ENCODE results near the gene CLEC4F. TPM values are rescaled to one million over a fixed set of nuclear protein-coding genes. Genes with fewer than 3 reads are reported as not detected.
A peak's percentile ranks its signal among the peaks of the same experiment; 100 is the strongest.

The CLEC4F gene
- total RNA-seq, 1 experiment from 2014 or later: not detected

DNA sequence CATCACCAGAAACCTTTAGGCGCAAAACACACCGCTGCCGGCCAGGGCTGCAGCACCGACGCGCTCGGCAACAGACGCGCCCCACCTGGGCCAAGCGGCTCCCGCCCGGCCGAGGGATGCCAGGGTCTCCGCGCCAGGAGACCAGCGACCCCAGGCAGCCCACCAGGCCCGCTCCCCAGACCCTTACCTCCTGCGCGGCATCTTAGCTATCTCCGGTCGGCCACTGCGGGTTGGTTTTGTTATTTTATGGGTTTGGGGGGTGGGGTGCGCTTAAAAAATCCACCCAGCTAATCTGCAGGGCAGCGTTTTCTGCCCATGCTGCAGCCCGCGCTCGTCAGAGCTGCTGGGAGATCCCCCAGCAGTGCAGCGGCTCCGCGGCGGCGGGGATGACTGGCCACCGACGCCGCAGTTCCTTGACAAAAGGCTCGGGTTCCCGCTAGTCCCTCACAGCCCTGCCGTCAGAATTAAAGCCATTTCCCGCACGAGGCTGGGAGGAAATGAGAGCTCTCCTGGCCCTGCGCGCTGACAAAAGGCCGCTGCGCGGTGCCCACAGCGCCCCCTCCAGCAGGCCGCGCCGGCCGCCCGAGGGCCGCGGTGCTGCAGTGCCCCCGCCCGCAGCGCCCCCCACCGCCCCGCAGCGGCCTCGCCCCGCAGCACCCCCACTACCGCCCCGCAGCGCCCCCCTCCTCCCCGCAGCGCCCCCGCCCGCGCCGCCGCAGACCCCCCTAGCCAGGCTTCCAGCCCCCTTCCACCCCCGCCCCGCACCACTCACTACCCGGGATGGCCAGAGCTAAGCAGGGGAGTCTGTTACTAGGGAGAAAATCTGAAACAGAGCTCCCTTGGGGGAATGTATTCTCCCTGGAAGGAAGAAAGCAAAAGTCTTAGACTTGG, 52.5 kb downstream of the CLEC4F start, which contains the start of gene ADD2:
ADD2 (minus strand) TSS at position 502 of the 891 bp plus-strand sequence. CDS start 61,792 bp downstream, outside the sequence.
- ATAC-seq (peak; percentile 69), DNase-seq (ENCODE audit: low spot score) (peak; percentile 74)
- peak within 1 kb of the TSS; percentile 96 for H3K27ac Mint-ChIP-seq
- H3K4me3 Mint-ChIP-seq: peak within 1 kb of the TSS; percentile 91
- ChIA-PET POLR2A (interaction anchor here (0.6 to 1.3 kb wide), 4 partner anchors 57 to 148 kb away, joined by 3 to 4 read pairs (median 3); no protein-coding TSS in a partner anchor), CTCF (interaction anchor here (0.6 to 3.1 kb wide), 57 partner anchors 9 to 510 kb away, joined by 3 to 50 read pairs (median 5); partner anchors contain the start of genes ATP6V1B1, FIGLA and PCYOX1)
- H3K27me3 Mint-ChIP-seq (ENCODE audit: low read depth): peaks cover 4% of the 10 kb centered on the region
- TF ChIP-seq ZNF423 (CRISPR knock-in tag; IDR thresholded peaks at IDR 0.05): no peak
- 0 out of 2 replicates have a peak, but pooled peaks have one; percentile 34 for TF ChIP-seq CREM (CRISPR knock-in tag; IDR thresholded peaks at IDR 0.05)
- TF ChIP-seq ZNF396 (CRISPR knock-in tag; IDR thresholded peaks at IDR 0.05; ENCODE audit: borderline replicate concordance): no peak
- no peak for TF ChIP-seq TEAD4 (CRISPR knock-in tag; IDR thresholded peaks at IDR 0.05)
- peak; percentile 24; the same call in 1 of the 2 replicates for TF ChIP-seq FOXK1 (CRISPR knock-in tag; IDR thresholded peaks at IDR 0.05)
- peak; percentile 49; the same call in 1 of the 2 replicates for TF ChIP-seq SP1 (CRISPR knock-in tag; conservative IDR thresholded peaks at IDR 0.05)
- TF ChIP-seq ETV6 (CRISPR knock-in tag; IDR thresholded peaks at IDR 0.05): 0 out of 2 replicates have a peak, but pooled peaks have one; percentile 48
- TF ChIP-seq, protein P1, sequence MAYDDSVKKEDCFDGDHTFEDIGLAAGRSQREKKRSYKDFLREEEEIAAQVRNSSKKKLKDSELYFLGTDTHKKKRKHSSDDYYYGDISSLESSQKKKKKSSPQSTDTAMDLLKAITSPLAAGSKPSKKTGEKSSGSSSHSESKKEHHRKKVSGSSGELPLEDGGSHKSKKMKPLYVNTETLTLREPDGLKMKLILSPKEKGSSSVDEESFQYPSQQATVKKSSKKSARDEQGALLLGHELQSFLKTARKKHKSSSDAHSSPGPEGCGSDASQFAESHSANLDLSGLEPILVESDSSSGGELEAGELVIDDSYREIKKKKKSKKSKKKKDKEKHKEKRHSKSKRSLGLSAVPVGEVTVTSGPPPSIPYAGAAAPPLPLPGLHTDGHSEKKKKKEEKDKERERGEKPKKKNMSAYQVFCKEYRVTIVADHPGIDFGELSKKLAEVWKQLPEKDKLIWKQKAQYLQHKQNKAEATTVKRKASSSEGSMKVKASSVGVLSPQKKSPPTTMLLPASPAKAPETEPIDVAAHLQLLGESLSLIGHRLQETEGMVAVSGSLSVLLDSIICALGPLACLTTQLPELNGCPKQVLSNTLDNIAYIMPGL (CRISPR knock-in tag; IDR thresholded peaks at IDR 0.05): peak; percentile 93
- TF ChIP-seq FOXP1 (CRISPR knock-in tag; IDR thresholded peaks at IDR 0.05; ENCODE audit: borderline replicate concordance): peak; percentile 70; the same call in 1 of the 2 replicates
- 0 out of 2 replicates have a peak, but pooled peaks have one; percentile 54 for TF ChIP-seq ZBTB43 (CRISPR knock-in tag; IDR thresholded peaks at IDR 0.05)
- TF ChIP-seq, protein P2, sequence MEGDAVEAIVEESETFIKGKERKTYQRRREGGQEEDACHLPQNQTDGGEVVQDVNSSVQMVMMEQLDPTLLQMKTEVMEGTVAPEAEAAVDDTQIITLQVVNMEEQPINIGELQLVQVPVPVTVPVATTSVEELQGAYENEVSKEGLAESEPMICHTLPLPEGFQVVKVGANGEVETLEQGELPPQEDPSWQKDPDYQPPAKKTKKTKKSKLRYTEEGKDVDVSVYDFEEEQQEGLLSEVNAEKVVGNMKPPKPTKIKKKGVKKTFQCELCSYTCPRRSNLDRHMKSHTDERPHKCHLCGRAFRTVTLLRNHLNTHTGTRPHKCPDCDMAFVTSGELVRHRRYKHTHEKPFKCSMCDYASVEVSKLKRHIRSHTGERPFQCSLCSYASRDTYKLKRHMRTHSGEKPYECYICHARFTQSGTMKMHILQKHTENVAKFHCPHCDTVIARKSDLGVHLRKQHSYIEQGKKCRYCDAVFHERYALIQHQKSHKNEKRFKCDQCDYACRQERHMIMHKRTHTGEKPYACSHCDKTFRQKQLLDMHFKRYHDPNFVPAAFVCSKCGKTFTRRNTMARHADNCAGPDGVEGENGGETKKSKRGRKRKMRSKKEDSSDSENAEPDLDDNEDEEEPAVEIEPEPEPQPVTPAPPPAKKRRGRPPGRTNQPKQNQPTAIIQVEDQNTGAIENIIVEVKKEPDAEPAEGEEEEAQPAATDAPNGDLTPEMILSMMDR (IDR thresholded peaks at IDR 0.05): 0 out of 2 replicates have a peak, but pooled peaks have one; percentile 25
- TF ChIP-seq MYBL2 (CRISPR knock-in tag; IDR thresholded peaks at IDR 0.05): 0 out of 2 replicates have a peak, but pooled peaks have one; percentile 67
- TF ChIP-seq KAT7 (CRISPR knock-in tag; IDR thresholded peaks at IDR 0.05; ENCODE audit: borderline replicate concordance): 0 out of 2 replicates have a peak, but pooled peaks have one; percentile 38
- peaks cover 49% of the 10 kb centered on the region for H3K4me1 Mint-ChIP-seq
- H3K9me3 Mint-ChIP-seq: no peaks in the 10 kb centered on the region
- peaks cover 8% of the 10 kb centered on the region; the same call in 1 of the 2 replicates for H3K36me3 Mint-ChIP-seq

DNA sequence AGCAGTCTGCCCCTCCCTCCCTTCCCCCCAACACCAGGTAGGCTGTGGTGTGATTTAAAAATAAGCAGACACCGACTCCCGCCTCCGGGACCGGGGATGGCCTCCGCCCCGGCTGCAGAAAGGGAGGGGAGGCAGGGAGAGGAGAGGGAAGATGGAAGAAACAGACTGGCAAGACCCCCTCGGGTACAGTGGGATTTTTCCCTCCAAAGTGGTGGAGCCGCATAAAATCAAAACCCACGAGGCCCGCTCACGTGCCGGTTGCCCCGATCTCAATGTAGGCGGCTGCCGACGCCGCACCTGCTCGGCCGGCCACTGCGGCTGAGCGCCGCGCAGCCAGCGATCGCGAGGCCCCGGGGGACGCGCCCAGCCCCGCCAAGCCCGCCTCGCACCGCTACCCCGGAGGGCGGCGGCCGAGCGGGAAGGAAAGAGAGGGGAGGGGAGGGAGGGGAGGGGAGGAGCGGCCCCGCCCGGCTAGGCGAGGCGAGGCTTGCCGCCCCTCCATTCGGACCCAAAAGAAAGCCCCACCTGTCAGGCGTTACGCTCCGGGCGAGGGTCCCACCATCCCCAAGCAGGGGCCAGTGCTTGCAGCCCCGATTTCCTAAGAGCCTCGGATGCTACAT, 53.2 kb downstream of the CLEC4F start:
- peak overlapping the region; percentile 91 for H3K4me3 Mint-ChIP-seq
- ChIA-PET CTCF (interaction anchor here (0.7 to 3.1 kb wide), 19 partner anchors 8 to 463 kb away, joined by 3 to 50 read pairs (median 6); partner anchors contain the start of genes ATP6V1B1 and FIGLA), POLR2A (no interaction called here)
- DNase-seq (ENCODE audit: low spot score) (peak; percentile 70), ATAC-seq (peak; percentile 72)
- H3K4me1 Mint-ChIP-seq: peaks cover 49% of the 10 kb centered on the region
- peaks cover 4% of the 10 kb centered on the region for H3K27me3 Mint-ChIP-seq (ENCODE audit: low read depth)
- peaks cover 8% of the 10 kb centered on the region; the same call in 1 of the 2 replicates for H3K36me3 Mint-ChIP-seq
- H3K9me3 Mint-ChIP-seq: no peaks in the 10 kb centered on the region
- H3K27ac Mint-ChIP-seq: peak overlapping the region; percentile 81; the same call in 1 of the 2 replicates
- TF ChIP-seq GABPB1 (CRISPR knock-in tag; IDR thresholded peaks at IDR 0.05) (no peak), ELF4 (CRISPR knock-in tag; IDR thresholded peaks at IDR 0.05; ENCODE audit: low read depth) (no peak), TEAD4 (CRISPR knock-in tag; IDR thresholded peaks at IDR 0.05) (no peak), PRRX2 (CRISPR knock-in tag; IDR thresholded peaks at IDR 0.05) (no peak), CREM (CRISPR knock-in tag; IDR thresholded peaks at IDR 0.05) (no peak; the same call in 1 of the 2 replicates), E2F1 (CRISPR knock-in tag; IDR thresholded peaks at IDR 0.05) (no peak)
- TF ChIP-seq, protein P3, sequence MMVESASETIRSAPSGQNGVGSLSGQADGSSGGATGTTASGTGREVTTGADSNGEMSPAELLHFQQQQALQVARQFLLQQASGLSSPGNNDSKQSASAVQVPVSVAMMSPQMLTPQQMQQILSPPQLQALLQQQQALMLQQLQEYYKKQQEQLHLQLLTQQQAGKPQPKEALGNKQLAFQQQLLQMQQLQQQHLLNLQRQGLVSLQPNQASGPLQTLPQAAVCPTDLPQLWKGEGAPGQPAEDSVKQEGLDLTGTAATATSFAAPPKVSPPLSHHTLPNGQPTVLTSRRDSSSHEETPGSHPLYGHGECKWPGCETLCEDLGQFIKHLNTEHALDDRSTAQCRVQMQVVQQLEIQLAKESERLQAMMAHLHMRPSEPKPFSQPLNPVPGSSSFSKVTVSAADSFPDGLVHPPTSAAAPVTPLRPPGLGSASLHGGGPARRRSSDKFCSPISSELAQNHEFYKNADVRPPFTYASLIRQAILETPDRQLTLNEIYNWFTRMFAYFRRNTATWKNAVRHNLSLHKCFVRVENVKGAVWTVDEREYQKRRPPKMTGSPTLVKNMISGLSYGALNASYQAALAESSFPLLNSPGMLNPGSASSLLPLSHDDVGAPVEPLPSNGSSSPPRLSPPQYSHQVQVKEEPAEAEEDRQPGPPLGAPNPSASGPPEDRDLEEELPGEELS (CRISPR knock-in tag; IDR thresholded peaks at IDR 0.05): peak; percentile 64; the same call in 1 of the 2 replicates
- TF ChIP-seq, protein P4, sequence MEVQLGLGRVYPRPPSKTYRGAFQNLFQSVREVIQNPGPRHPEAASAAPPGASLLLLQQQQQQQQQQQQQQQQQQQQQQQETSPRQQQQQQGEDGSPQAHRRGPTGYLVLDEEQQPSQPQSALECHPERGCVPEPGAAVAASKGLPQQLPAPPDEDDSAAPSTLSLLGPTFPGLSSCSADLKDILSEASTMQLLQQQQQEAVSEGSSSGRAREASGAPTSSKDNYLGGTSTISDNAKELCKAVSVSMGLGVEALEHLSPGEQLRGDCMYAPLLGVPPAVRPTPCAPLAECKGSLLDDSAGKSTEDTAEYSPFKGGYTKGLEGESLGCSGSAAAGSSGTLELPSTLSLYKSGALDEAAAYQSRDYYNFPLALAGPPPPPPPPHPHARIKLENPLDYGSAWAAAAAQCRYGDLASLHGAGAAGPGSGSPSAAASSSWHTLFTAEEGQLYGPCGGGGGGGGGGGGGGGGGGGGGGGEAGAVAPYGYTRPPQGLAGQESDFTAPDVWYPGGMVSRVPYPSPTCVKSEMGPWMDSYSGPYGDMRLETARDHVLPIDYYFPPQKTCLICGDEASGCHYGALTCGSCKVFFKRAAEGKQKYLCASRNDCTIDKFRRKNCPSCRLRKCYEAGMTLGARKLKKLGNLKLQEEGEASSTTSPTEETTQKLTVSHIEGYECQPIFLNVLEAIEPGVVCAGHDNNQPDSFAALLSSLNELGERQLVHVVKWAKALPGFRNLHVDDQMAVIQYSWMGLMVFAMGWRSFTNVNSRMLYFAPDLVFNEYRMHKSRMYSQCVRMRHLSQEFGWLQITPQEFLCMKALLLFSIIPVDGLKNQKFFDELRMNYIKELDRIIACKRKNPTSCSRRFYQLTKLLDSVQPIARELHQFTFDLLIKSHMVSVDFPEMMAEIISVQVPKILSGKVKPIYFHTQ (CRISPR knock-in tag; IDR thresholded peaks at IDR 0.05): no peak

Measured in WTC11 (cell line).